Amniotic epithelial cell (primary cell): Measurements from ENCODE around the gene LSM8.
A peak's percentile ranks its signal among the peaks of the same experiment; 100 is the strongest.
"Not testable (repeated sequence)": the region's sequence is repeated elsewhere in the genome, so short reads cannot be mapped to it uniquely, and the experiment has no call there.

Experiments
- DNase-seq: peaks from one replicate; pipeline ENCODE4 v3.0.0-alpha.2; 2010; ENCODE audit warnings: low read depth

LSM8 gene

DNA sequence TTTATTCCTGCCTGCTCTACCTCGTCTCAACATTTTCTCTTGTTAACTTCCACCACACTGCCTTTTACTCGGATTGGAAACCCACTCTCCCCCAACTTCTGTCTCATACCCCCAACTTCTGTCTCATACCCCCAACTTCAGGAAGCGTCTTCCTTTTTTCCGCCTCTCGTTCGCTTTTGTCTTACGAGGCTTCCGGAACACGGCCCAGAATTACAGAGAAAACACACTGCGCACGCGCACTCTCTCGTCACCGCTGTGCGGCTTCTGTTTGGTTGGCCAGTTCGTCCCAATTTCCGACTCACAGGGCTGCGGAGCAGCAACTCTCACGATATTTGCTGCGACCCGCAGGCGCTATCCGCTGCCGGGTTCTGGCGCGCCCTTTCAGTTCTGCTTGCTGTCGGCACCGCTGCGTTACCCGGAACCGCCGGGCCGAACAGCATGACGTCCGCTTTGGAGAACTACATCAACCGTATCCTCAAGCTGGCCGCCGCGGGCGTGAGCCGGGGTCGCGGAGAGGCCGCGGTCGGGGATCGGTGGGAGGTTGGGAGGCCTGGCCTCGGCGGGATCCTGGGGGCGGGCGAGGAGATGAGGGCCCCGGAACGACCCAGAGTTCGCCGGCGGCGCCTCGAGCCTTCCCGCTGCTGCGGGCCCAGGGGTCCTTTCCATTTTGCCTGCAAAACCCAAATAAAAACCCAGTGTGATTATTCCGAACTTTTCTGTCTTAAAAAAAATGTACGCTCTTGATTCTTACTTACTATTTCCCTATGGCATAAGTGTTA lies at the start of gene LSM8:
Gene LSM8, plus strand, starts transcription at position 379 of the 779 bp plus-strand sequence. Its CDS starts 60 bp downstream, at position 439.
- DNase-seq, result peak; percentile 96

GRCh38 chr7:118134420-118134819 lies 49.5 kb upstream of the LSM8 start:
- not testable (repeated sequence) for DNase-seq

DNA sequence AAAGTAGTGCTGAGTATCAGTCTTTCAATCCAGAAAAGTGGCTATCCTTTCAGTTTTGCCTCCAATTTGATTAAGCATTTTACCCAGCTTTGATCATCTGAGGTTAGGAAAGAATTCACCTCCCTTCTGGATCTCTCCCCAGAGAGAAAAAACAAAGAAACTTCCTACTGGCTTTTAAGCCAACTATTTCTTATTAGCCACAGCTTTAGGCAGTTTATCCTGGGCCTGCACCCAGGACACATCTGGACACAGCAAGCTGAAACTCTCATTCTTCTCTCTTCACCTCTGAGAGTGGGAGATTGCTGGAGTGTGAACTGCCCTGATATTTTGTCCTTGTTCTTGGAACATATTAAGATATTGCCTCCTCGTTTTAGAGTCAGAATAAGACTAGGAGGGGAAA lies 43.5 kb upstream of the LSM8 start:
- DNase-seq, result no peak

DNA sequence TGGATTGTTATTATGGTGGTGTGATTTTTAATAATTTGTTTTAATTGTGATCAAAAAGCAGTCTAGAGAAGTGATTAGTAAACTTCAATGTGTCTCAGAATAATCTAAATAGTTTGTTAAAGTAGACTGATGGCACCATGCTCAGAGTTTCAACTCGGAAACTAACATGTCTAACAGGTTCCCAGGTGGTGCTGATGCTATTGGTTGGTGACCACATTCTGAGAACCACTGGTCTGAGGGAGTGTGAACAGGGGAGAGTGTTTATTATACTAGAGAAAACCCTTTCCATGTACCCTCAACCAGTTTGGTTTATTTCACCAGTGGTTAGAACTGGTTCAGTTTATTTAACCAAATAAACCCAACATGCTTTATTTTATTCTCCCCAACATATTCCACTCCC lies 42.0 kb upstream of the LSM8 start:
- DNase-seq, result no peak

GRCh38 chr7:118148930-118149329 lies 35.0 kb upstream of the LSM8 start:
- DNase-seq, result no peak

DNA sequence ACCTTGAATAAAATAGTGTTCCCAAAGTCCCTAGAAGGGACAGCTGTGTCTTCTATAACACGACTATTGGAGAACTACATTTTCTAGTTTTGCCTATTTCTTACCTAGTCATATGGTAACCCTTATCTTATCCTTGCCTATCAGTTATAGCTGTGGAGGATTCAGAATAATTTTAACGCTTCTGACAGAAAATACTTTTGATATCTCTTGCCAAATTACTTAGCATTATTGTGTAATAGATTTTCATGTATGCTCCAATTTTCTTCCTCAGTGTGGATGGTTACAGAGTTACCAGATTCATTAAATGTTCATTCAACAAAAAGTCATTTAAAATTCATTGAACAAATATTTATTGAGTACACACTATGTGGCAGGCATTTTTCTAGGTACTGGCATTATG lies 34.6 kb upstream of the LSM8 start:
- DNase-seq, result no peak

GRCh38 chr7:118151671-118152070 lies 32.3 kb upstream of the LSM8 start:
- DNase-seq, result no peak

- DNase-seq, result no peak
Measured at GRCh38 chr7:118152149-118152548, 31.8 kb upstream of the LSM8 start.

GRCh38 chr7:118152654-118153053 lies 31.3 kb upstream of the LSM8 start:
- DNase-seq, result no peak

DNA sequence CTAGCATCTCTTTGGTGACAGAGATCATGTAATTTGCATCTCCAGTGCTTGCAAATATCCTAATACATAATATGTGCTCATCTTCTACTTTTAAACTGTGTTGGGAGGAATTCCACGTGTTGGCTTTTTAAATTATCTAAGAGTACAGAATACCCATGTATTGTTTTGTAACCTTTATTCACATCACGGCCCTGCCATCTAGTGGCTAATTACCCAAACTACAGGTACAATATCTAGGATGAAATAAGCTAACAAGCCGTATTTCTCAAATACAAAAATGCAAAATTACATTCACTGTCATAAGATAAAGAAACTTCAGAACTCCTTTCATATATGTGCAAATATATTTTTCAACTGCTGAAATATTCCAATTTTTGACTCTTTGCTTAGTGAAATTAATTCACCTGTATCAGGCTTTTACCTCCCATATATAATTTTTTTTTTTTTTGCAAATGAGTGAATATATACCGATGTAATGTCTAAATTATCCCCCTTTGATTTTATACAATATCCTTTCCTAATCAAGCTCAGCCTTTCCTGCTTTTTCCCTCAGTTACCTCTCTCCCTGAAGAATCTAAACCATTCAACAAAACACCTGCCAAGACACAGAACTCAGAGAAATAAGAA lies 30.3 kb upstream of the LSM8 start:
- DNase-seq, result peak; percentile 24

DNA sequence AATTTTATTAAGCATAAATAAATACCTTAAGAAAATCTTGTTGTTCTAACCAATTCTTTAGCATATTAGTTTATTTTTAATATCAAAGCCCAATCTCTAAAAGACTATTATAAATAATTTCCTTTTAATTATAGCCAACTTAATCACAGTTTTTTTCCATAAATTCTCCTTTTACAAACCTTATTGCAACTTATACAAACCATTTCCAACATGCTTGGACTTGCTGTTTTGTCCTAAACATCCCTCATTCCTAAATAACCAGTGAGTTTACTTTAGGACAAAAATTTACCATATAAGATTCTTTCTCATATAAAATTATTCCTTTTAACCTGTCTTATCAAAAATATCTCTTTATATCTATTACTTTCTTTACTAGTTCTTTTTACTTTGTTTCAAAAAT lies 25.2 kb upstream of the LSM8 start:
- DNase-seq, result peak; percentile 4

DNA sequence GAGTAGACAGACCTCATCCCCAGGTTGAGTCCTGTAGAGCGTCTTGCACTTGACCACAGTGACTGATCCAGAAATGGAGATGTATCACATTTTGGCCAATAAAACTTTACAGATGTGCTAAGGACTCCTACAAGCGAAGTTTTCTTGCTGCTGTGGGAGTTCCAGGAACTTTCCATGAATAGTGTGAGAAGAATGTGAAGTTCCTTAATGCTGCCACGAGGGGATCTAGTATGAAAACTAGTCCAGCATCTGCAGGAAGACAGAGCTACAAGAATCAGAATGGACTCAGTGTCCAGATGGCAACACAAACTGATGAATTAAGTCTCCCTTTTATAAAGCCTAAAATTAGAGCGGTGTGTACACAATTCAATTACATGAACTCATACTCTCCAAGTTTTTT lies 14.8 kb upstream of the LSM8 start:
- DNase-seq, result peak; percentile 6

GRCh38 chr7:118175740-118176139 lies 8.2 kb upstream of the LSM8 start:
- no peak for DNase-seq

GRCh38 chr7:118179191-118179590 lies 4.8 kb upstream of the LSM8 start:
- DNase-seq, result no peak

- DNase-seq, result no peak
Measured at GRCh38 chr7:118182593-118183427, 1.2 kb upstream of the LSM8 start.

- no peak for DNase-seq
Measured at GRCh38 chr7:118183428-118183785, 557 bp upstream of the LSM8 start.

DNA sequence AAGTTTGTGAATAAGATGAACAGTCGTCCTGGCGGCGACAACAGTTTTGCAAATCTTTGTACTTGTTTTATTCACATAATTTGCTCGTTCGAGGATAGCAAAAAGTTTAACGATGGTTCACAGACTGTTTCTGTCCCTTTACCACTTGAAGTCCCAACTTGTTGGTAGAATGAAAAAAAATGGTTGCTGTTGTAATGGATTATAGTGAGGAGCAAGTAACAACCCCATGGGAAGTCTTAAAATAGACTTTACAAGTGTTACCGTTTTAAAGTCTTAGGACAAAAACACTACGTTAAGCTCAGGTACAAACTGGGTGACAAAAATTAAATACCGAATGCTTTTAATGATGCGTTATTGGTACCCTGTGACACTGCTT lies 589 bp downstream of the LSM8 start:
- peak; percentile 8 for DNase-seq

DNA sequence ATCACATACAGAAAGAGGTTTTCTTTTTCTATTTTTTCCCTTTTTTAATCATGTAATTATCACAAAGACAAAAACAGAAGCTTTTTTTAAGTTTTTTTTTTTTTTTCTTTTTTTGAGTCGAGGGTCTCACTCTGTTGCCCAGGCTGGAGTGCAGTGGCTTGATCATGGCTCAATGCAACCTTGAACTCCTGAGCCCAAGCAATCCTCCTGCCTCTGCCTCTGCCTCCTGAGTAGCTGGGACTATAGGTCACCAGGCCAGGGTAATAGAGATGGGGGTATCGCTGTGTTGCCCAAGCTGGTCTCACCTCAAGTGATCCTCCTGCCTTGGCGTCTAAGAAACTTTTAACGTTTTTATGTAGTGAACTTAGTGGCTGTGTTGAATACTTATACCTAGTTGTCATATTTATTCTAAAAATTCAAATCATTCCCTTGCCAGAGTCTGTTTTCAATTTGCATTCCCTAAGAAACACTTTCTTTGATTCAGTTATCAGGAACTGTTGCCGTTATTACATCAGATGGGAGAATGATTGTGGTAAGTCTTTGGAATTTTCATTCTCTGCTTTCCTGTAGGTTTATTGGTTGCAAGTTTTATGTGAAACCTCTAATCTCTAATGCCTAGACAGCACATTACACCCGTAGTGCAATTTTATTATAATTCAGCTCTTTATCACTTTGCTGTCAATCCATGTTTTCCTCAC lies 1.3 kb downstream of the LSM8 start:
- peak; percentile 53 for DNase-seq

DNA sequence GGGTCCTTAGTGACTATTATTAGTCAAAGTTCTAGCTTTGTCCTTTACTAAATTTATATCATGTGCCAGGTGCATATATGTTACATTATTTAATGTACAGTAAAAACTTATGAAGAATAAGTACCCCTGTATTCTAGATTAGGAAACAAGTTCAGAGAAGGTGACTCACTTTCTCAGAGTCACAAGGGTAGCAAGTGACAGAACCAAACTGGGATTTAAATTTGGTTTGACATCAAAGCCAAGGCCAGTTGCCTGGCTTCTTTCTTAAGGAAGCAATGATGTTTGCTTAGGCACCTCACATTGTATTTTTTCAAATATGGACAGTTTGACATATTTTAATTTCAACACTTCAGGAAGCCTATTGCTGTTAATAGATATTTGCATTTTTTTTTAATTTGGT lies 2.5 kb downstream of the LSM8 start:
- DNase-seq, result no peak

- no peak for DNase-seq
Measured at GRCh38 chr7:118194571-118194970, 10.6 kb downstream of the LSM8 start.

GRCh38 chr7:118195837-118196474 lies 12.0 kb downstream of the LSM8 start:
- DNase-seq, result peak; percentile 58

- DNase-seq, result no peak
Measured at GRCh38 chr7:118202061-118202460, 18.1 kb downstream of the LSM8 start.
